ENCODE data around the gene GATA3. TPM values are rescaled to one million over a fixed set of nuclear protein-coding genes. Genes with fewer than 3 reads are reported as not detected.

Gene GATA3
- total and polyA plus RNA-seq, 2 of the 8 experiments (the other 6 are each of a cell fraction or from before 2014, with no cell fraction given): 0.02 to 0.43 TPM

DNA sequence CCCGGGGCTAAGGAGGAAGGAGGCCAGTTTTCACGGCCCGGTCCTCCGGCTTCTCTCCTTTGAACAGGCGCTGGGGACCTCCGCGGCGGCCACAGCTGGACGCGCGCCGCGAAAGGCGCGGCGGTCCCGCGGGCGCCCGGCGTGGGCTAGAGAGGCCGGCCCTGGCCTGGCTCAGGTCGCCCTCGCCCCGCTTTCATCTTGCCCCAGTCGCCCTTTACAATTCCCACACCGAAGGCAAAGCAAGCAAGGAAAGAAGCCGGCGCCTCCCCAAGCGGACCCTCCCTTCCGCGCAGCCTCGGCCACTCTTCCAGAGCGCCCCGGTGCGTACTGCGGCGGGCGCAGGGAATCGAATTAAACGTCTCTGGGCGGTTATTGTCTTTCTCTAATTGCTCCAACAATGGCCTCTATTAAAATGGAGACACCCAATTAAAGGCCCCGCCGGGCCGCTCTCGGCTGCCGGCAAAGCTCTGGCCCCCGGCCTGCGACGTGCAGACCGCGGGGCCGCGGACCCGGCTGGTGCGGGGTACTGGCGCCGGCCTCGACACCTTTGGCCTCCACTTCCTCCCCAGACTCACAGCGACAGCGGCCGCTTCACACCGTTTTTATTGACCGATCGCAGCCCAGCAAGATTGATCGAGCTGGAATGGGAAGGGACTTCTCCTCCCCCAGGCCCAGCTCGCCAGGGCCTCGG, 4.5 kb upstream of the GATA3 start (continued):
- peak; percentile 63 for TF ChIP-seq KDM4A (IDR thresholded peaks at IDR 0.05; ENCODE audit: low read depth, low read length, severe bottlenecking)
- no peak for TF ChIP-seq SP1 (IDR thresholded peaks at IDR 0.05; ENCODE audit: low read depth, low read length)
- TF ChIP-seq FOSL1 (IDR thresholded peaks at IDR 0.05; ENCODE audit: insufficient read depth, low read depth, low read length): no peak
- no peak for TF ChIP-seq ATF2 (IDR thresholded peaks at IDR 0.05; ENCODE audit: low read length)
- TF ChIP-seq POLR2A (IDR thresholded peaks at IDR 0.05; ENCODE audit: control extremely low read depth in 1 of 2, low read depth in 2 of 2, low read length in 2 of 2): no peak
- TF ChIP-seq NANOG (IDR thresholded peaks at IDR 0.05; ENCODE audit: insufficient read depth, low read depth, low read length, poor library complexity, severe bottlenecking): peak; percentile 84
- TF ChIP-seq CHD2 (IDR thresholded peaks at IDR 0.05; ENCODE audit: low read length): no peak
- no peak for TF ChIP-seq POLR2AphosphoS5 (IDR thresholded peaks at IDR 0.05; ENCODE audit: low read depth, low read length)
- TF ChIP-seq EZH2 (IDR thresholded peaks at IDR 0.05; ENCODE audit: low read depth, low read length, severe bottlenecking): peak; percentile 85
- peak; percentile 78; the same call in 1 of the 2 replicates for TF ChIP-seq SUZ12 (IDR thresholded peaks at IDR 0.05; ENCODE audit: low read length)
- TF ChIP-seq KDM5A (IDR thresholded peaks at IDR 0.05; ENCODE audit: low read length): no peak
- TF ChIP-seq RBBP5 (IDR thresholded peaks at IDR 0.05; ENCODE audit: borderline replicate concordance, low read depth, low read length): 0 out of 2 replicates have a peak, but pooled peaks have one; percentile 1
- no peak; the same call in 1 of the 2 replicates for TF ChIP-seq KDM1A (IDR thresholded peaks at IDR 0.05; ENCODE audit: borderline replicate concordance, low read length)
- TF ChIP-seq USF2 (IDR thresholded peaks at IDR 0.05; ENCODE audit: low read length): no peak
- TF ChIP-seq SP4 (IDR thresholded peaks at IDR 0.05; ENCODE audit: low read length): no peak
- TF ChIP-seq HDAC6 (IDR thresholded peaks at IDR 0.05; ENCODE audit: low read depth, low read length): no peak
- TF ChIP-seq SIN3A (conservative IDR thresholded peaks at IDR 0.05 in 1 of 2, IDR thresholded peaks at IDR 0.05 in 1 of 2; ENCODE audit: low read depth in 1 of 2, low read length in 2 of 2): no peak
- no peak for TF ChIP-seq JUN (IDR thresholded peaks at IDR 0.05; ENCODE audit: low read depth, low read length)
- no peak for TF ChIP-seq TAF1 (IDR thresholded peaks at IDR 0.05; ENCODE audit: low read depth, low read length)
- no peak for TF ChIP-seq GTF2F1 (IDR thresholded peaks at IDR 0.05; ENCODE audit: borderline replicate concordance, low read depth, low read length)
- TF ChIP-seq TEAD4 (IDR thresholded peaks at IDR 0.05; ENCODE audit: low read depth, low read length): no peak
- TF ChIP-seq TCF12 (IDR thresholded peaks at IDR 0.05; ENCODE audit: low read depth, low read length): no peak
- no peak for TF ChIP-seq SRF (IDR thresholded peaks at IDR 0.05; ENCODE audit: low read depth, low read length)

Data from H1 (cell line).